ENCODE data around the gene STAT6. TPM values are rescaled to one million over a fixed set of nuclear protein-coding genes. Genes with fewer than 3 reads are reported as not detected.
A peak's percentile ranks its signal among the peaks of the same experiment; 100 is the strongest.
"Not testable (repeated sequence)": the region's sequence is repeated elsewhere in the genome, so short reads cannot be mapped to it uniquely, and the experiment has no call there.

STAT6 gene
- total RNA-seq, 1 donor from 2014 or later = 4.7 TPM

DNA sequence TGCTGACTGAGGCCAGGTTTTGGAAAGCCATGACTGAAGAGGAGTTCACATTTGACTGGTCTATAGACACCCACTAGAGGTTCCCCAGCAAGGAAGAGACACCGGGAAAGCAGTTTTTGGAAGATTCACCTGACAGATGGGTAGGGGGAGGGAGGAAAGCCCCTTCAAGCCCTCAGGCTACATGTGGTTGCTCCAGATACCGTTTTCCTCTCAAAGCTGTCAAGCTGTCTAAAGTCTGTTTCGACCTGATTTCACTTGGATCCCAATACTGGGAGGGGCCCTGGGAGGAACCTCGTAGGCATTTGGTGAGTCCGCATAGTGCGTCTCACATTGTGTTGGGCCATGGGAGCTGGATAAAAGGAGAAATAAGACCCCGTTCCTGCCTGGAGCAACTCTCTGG lies 15.4 kb upstream of the STAT6 start:
- DNase-seq = no peak

GRCh38 chr12:57126061-57126460 lies 14.9 kb upstream of the STAT6 start:
- no peak for DNase-seq

DNA sequence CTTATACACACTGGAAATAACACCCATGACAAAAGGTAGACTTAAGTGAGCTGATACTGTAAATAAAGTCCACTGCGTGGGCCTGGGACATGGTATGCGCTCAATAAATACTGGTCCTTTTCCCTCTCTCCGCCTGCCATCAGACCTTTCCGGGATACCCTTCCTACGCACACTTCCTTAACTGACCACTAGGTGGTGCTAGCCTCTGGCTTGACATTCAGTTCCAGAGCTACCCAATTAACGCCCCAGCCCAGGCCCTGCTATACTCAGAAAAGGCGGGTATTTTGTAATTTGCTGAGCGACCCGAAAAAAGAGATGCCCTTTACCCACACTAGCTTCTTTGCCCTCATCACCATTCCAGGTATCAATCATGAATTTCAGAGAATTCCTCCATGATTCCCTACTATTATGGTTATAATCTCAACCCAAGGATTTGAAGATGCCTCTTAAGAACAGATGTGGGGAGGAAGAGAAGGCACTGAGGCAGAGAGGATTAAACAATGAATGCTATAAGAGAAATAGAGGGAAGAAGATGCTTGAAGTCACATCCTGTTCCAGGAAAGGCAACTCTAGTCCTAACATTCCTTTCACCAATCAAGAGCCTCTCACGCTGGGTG lies 13.2 kb upstream of the STAT6 start:
- DNase-seq = peak; percentile 40

- DNase-seq = no peak
Measured at GRCh38 chr12:57123813-57124212, 12.7 kb upstream of the STAT6 start.

GRCh38 chr12:57120718-57121117 lies 9.6 kb upstream of the STAT6 start:
- DNase-seq = not testable (repeated sequence)

GRCh38 chr12:57119294-57120085 lies 8.3 kb upstream of the STAT6 start:
- no peak for DNase-seq

DNA sequence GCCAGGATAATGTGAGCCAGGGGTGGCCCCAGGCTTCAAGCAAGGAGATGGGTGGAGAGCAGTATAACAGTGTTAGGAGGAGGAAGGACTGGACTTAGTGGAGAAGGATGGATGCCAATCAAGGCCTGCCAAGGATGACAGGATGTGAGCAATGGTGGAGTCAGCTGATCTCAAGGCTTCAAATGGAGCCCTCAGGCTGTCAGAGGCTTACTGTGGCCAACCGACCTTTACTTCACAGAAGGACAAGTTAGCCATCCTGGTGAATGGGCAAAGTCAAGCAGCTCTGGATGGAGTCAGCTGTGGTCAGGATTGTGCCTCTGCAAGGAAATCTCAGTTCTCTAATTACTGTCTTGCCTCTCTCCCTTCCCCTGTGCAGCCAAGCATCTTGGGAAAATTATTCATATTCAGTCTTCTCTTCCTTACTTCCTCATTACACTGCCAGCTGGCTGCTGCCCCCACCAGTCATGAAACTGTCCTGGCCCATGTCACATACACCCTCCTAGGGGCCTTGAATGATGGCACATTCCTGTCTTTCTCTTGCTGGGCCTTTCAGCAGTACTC lies 7.6 kb upstream of the STAT6 start:
- DNase-seq = no peak

- no peak for DNase-seq
Measured at GRCh38 chr12:57116580-57117281, 5.6 kb upstream of the STAT6 start.

DNA sequence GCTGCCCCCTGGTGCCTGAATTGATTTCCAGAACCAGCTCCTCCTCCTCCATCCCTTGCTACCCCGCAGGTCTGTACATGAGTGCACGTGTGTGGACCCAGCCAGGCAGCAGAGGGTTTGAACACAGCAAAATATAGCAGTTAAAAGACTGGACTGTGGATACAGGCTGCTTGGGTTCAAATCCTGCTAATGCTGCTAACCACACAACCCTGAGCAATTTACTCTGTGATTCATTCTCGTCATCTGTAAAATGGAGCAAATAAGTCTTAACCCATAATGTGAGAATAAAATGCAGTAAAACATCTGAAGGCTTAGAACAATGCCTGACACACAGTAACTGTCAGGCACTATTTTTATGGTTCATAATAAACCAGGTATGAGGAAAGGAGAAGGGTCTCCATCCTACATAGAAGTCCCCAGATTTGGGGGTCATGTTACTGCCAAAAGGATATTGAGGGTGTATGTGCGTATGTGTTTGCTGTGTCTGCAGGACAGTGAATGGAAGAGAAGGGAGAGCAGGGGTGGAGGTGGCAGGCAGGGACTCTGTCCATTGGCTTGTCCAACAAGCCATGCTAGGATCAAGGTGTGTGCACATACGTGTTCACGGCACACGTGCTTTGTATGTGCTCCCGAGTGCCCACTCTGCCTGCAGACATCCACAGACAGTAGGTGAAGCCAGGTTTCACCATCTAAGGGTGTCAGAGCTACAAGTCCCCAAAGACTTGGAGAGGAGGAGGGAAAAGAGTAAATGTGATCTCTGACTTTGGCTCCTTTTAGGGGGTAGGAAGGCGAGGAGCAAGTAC lies 1.5 kb upstream of the STAT6 start:
- no peak for DNase-seq

DNA sequence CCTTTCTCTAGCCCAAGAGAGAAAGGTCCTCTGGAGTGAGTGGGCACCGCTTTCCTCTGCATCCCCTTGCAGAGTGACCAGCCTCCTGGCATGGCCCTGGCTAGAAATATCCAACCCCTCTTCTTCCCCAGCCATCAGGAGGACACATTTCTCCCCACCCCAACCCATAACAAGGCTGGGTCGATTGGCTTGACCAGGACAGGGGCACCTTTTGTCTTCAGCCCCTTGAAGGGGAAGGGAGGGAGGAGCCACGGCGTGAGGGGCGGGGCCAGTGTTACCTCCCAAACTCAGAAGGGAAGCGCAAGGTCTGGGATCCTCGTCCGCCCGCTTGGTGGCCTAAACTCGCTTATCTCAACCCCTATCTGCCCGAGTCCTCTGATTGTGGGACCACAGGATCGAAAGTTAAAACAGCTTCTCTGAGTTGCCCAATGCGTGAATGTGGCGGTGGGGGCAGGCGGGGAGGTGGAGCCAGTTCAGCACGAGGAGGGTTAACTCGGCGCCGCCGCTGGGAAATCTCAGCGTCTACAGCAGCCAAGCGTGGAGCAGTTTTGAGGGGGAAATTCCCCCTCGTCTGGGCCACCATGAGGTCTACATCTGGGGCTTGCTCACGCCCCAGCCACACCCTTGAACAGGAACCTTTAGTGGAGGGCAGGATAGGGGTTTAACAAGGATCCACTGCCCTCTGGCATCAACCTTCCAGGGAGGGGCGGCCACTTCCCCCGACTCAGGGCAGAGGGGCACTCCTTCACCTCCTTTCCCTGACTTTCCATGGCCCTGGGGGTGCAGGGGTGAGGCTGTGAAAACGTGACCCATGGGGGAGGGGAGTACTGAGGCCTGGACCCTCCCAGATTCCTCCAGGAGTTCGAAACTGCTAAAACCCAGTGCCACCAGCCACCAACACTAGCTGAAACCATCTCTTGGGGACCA lies 795 bp downstream of the STAT6 start:
- DNase-seq = no peak

- no peak for DNase-seq
Measured at GRCh38 chr12:57109207-57110103, 1.7 kb downstream of the STAT6 start.

GRCh38 chr12:57107456-57108155 lies 3.6 kb downstream of the STAT6 start:
- no peak for DNase-seq

GRCh38 chr12:57106021-57106708 lies 5.0 kb downstream of the STAT6 start:
- DNase-seq = no peak

- DNase-seq = no peak
Measured at GRCh38 chr12:57105011-57105753, 6.0 kb downstream of the STAT6 start.

- DNase-seq = no peak
Measured at GRCh38 chr12:57104292-57104910, 6.8 kb downstream of the STAT6 start.

GRCh38 chr12:57103856-57104255 lies 7.3 kb downstream of the STAT6 start:
- no peak for DNase-seq

GRCh38 chr12:57101892-57102695 lies 9.1 kb downstream of the STAT6 start:
- DNase-seq = no peak
